ENCODE results near the gene PARP1. TPM values are rescaled to one million over a fixed set of nuclear protein-coding genes. Genes with fewer than 3 reads are reported as not detected.

The PARP1 gene
- total RNA-seq, 6 donors from 2014 or later = 56.5 to 97.9 (median 76.7) TPM

GRCh38 chr1:226446094-226446493 is 38.2 kb upstream of the PARP1 start:
- no peaks in the 10 kb centered on the region for H3K36me3 ChIP-seq
- H3K4me3 ChIP-seq = no peak overlapping the region
- ATAC-seq (ENCODE audit: low FRiP score in 2 of 2) (no peak), DNase-seq (no peak)
- no peak overlapping the region for H3K27ac ChIP-seq
- no peaks in the 10 kb centered on the region for H3K9me3 ChIP-seq
- 90 to 97% methylated on average over 2 of the region's 2 CpGs for WGBS, 2 donors
- TF ChIP-seq EP300 (IDR thresholded peaks at IDR 0.05) = no peak
- no peak for TF ChIP-seq POLR2A (IDR thresholded peaks at IDR 0.05)
- no peak for TF ChIP-seq CTCF (IDR thresholded peaks at IDR 0.05)
- no peaks in the 10 kb centered on the region for H3K27me3 ChIP-seq
- no peaks in the 10 kb centered on the region for H3K4me1 ChIP-seq

- ATAC-seq (ENCODE audit: low FRiP score in 2 of 2) (peak in 1 of 2 donors; percentile 46), DNase-seq (no peak)
- Histone ChIP-seq H3K4me3 (no peak overlapping the region), H3K36me3 (no peaks in the 10 kb centered on the region), H3K4me1 (no peaks in the 10 kb centered on the region), H3K27ac (no peak overlapping the region), H3K27me3 (no peaks in the 10 kb centered on the region), H3K9me3 (no peaks in the 10 kb centered on the region)
- 47 to 78% methylated on average over 2 of the region's 2 CpGs for WGBS, 2 donors
- no peak for TF ChIP-seq CTCF (IDR thresholded peaks at IDR 0.05)
- TF ChIP-seq POLR2AphosphoS5 (IDR thresholded peaks at IDR 0.05) = no peak
- no peak for TF ChIP-seq EP300 (IDR thresholded peaks at IDR 0.05)
- TF ChIP-seq POLR2A (IDR thresholded peaks at IDR 0.05) = no peak
These were observed 37.0 kb upstream of the PARP1 start for GRCh38 chr1:226444901-226445300.

- TF ChIP-seq POLR2AphosphoS5 (IDR thresholded peaks at IDR 0.05) (no peak), POLR2A (IDR thresholded peaks at IDR 0.05) (no peak), CTCF (IDR thresholded peaks at IDR 0.05) (no peak), EP300 (IDR thresholded peaks at IDR 0.05) (no peak)
- Histone ChIP-seq H3K27me3 (no peaks in the 10 kb centered on the region), H3K4me1 (no peaks in the 10 kb centered on the region), H3K36me3 (no peaks in the 10 kb centered on the region), H3K27ac (no peak overlapping the region), H3K9me3 (no peaks in the 10 kb centered on the region), H3K4me3 (no peak overlapping the region)
- ATAC-seq (ENCODE audit: low FRiP score in 2 of 2) (no peak), DNase-seq (no peak)
- 89 to 96% methylated on average over 3 of the region's 3 CpGs for WGBS, 2 donors
These were observed 35.5 kb upstream of the PARP1 start for GRCh38 chr1:226443439-226443838.

- ATAC-seq (ENCODE audit: low FRiP score in 2 of 2) = no peak
- no peaks in the 10 kb centered on the region for H3K36me3 ChIP-seq
- H3K4me3 ChIP-seq = no peak overlapping the region
- WGBS, 2 donors = 78 to 95% methylated on average over 6 of the region's 6 CpGs
- no peaks in the 10 kb centered on the region for H3K4me1 ChIP-seq
- no peaks in the 10 kb centered on the region for H3K27me3 ChIP-seq
- no peak for DNase-seq
- H3K9me3 ChIP-seq = no peaks in the 10 kb centered on the region
- H3K27ac ChIP-seq = no peak overlapping the region
- no peak for TF ChIP-seq EP300 (IDR thresholded peaks at IDR 0.05)
- no peak for TF ChIP-seq CTCF (IDR thresholded peaks at IDR 0.05)
- no peak for TF ChIP-seq POLR2AphosphoS5 (IDR thresholded peaks at IDR 0.05)
- TF ChIP-seq POLR2A (IDR thresholded peaks at IDR 0.05) = no peak
These were observed 35.1 kb upstream of the PARP1 start for GRCh38 chr1:226443033-226443432.

- Histone ChIP-seq H3K4me1 (no peaks in the 10 kb centered on the region), H3K4me3 (no peak overlapping the region), H3K36me3 (no peaks in the 10 kb centered on the region), H3K27me3 (no peaks in the 10 kb centered on the region), H3K9me3 (no peaks in the 10 kb centered on the region), H3K27ac (no peak overlapping the region)
- ATAC-seq (ENCODE audit: low FRiP score in 2 of 2) = no peak
- no peak for TF ChIP-seq POLR2A (IDR thresholded peaks at IDR 0.05)
- no peak for TF ChIP-seq EP300 (IDR thresholded peaks at IDR 0.05)
- no peak for TF ChIP-seq CTCF (IDR thresholded peaks at IDR 0.05)
- WGBS, 2 donors = 91 to 92% methylated on average over 6 of the region's 6 CpGs
- no peak for DNase-seq
These were observed 33.7 kb upstream of the PARP1 start for GRCh38 chr1:226441629-226442028.
